Astrocyte of the cerebellum (primary cell): ENCODE measurements around the gene CACNA2D3.
"Not testable (repeated sequence)": the region's sequence is repeated elsewhere in the genome, so short reads cannot be mapped to it uniquely, and the experiment has no call there.

Source experiments
- DNase-seq: peaks from one replicate; pipeline ENCODE4 v3.0.0-alpha.2; 2011; ENCODE audit warnings: low read depth
- H3K4me3 ChIP-seq: 2 replicates; pipeline ENCODE4 v1.5.1; 2011; ENCODE audit warnings: mild to moderate bottlenecking, low read depth, low read length, moderate library complexity
- in situ Hi-C: cut with HindIII; loops from 2 replicates; pipeline ENCODE4 v1.10.0; 2017; ENCODE audit warnings: low sequenced_read_pairs
- TF ChIP-seq, protein P1 (sequence below): IDR thresholded peaks from 2 replicates; pipeline ENCODE4 v1.5.1; 2012; ENCODE audit warnings: low read length, low read depth, moderate library complexity, mild to moderate bottlenecking; ENCODE audit errors: missing control alignments

Gene CACNA2D3

DNA sequence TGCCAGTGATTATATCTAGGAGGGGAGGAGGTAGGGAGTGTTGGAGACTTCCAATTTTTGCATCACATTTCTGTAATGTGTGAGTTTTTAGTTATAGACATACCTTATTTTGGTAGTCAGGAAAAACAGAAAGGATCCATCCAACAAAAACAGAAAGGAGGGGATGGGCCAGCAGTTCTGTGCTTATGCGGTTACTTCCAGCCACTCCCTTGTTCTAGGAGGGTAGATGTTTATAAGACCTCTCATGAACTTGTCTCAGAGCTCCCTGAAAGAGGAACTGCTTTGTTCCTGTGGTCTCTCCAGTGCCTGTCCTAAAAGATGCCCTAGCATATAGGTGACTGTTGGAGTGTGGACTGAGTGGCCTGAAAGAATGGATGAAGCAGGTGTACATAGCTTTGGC lies 323.3 kb downstream of the CACNA2D3 start:
- no peak for DNase-seq
- H3K4me3 ChIP-seq, result no peak overlapping the region
- TF ChIP-seq, protein P1, sequence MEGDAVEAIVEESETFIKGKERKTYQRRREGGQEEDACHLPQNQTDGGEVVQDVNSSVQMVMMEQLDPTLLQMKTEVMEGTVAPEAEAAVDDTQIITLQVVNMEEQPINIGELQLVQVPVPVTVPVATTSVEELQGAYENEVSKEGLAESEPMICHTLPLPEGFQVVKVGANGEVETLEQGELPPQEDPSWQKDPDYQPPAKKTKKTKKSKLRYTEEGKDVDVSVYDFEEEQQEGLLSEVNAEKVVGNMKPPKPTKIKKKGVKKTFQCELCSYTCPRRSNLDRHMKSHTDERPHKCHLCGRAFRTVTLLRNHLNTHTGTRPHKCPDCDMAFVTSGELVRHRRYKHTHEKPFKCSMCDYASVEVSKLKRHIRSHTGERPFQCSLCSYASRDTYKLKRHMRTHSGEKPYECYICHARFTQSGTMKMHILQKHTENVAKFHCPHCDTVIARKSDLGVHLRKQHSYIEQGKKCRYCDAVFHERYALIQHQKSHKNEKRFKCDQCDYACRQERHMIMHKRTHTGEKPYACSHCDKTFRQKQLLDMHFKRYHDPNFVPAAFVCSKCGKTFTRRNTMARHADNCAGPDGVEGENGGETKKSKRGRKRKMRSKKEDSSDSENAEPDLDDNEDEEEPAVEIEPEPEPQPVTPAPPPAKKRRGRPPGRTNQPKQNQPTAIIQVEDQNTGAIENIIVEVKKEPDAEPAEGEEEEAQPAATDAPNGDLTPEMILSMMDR, result no peak
- in situ Hi-C loops, result loop anchor here (25.0 kb wide), 1 partner anchor 1042 kb away; the partner anchor contains the start of gene WNT5A

DNA sequence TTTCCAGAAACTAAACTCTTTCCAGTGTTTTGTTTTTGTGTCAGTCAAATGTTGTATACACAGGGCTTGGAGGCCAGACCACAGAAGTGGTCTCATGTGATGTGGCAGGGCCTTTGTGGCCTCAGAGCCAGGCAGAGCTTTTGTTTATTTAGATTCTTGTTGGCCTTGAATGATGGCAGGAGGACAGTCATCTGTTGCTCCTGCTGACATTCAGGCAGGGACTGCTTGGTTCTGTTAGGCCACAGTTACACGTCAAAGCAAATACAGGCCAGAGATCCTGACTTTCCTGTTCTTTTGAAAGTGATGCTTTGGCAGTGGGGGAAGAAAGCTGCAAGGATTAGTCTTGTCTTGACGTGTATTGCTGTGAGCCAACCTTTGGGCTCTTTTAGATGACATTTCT lies 325.1 kb downstream of the CACNA2D3 start:
- TF ChIP-seq, protein P1, result no peak
- in situ Hi-C loops, result loop anchor here (25.0 kb wide), 1 partner anchor 1040 kb away; the partner anchor contains the start of gene WNT5A
- DNase-seq, result no peak
- no peak overlapping the region for H3K4me3 ChIP-seq

DNA sequence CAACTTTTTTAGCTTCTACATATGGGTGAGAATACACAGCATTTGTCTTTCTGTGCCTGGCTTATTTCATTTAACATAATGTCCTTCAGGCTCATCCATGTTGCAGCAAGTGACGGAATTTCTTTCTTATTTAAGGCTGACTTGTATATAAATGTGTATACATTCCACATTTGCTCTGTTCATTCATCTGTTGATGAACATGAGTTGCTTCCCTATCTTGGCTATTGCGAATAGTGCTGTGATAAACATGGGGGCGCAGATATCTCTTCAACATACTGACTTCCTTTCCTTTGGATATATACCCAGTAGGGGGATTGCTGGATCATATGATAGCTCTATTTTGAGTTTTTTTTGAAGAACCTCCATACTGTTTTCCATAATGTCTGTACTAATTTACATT lies 332.5 kb downstream of the CACNA2D3 start:
- in situ Hi-C loops, result no loop called here
- no peak overlapping the region for H3K4me3 ChIP-seq
- TF ChIP-seq, protein P1, result no peak

DNA sequence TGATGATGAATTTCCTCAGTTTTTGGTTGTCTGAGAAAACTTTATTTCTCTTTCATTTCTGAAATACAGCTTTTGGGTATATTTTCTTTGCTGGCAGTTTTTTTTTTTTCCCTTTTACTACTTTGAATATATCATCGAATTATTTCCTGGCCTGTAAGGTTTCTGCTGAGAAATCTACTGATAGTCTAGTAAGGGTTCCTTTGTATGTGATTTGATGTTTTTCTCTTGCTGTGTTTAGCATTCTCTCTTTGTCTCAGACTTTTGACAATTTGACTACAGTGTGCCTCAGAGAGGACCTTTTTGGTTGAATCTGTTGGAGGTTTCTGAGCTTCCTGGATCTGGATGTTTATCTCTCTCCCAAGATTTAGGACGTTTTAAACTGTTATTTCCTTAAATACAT lies 336.0 kb downstream of the CACNA2D3 start:
- no peak for DNase-seq
- H3K4me3 ChIP-seq, result no peak overlapping the region
- in situ Hi-C loops, result no loop called here
- TF ChIP-seq, protein P1, result no peak

More for the DNA sequence above, 332.5 kb downstream of the CACNA2D3 start:
- no peak for DNase-seq

DNA sequence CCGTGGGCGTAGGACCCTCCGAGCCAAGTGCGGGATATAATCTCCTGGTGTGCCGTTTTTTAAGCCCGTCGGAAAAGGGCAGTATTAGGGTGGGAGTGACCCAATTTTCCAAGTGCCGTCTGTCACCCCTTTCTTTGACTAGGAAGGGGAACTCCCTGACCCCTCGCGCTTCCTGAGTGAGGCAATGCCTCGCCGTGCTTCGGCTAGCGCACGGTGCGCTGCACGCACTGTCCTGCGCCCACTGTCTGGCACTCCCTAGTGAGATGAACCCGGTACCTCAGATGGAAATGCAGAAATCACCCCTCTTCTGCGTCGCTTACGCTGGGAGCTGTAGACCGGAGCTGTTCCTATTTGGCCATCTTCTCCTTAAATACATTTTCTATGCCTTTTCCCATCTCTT lies 342.2 kb downstream of the CACNA2D3 start:
- DNase-seq, in situ Hi-C loops, H3K4me3 ChIP-seq: not testable (repeated sequence)

DNA sequence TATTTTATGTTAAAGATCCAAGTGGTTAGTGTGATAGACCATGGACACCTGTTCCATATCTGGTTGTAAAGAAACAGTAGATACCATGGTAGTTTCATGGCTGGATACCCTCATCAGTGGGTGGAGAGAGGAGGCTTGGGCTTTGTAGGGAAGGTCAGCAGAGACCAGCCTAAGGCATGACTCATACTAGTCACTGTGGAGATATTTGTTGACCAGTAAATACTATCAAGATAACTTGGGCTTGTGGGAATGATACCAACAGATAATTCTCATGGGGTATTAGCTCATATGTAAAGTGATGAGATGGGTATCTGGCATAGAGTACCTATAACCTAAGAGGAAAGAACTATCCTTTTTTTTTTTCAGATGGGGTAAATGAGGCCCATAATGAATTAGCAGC lies 354.5 kb downstream of the CACNA2D3 start:
- H3K4me3 ChIP-seq, result no peak overlapping the region
- DNase-seq, result no peak
- in situ Hi-C loops, result no loop called here
- TF ChIP-seq, protein P1, result no peak

DNA sequence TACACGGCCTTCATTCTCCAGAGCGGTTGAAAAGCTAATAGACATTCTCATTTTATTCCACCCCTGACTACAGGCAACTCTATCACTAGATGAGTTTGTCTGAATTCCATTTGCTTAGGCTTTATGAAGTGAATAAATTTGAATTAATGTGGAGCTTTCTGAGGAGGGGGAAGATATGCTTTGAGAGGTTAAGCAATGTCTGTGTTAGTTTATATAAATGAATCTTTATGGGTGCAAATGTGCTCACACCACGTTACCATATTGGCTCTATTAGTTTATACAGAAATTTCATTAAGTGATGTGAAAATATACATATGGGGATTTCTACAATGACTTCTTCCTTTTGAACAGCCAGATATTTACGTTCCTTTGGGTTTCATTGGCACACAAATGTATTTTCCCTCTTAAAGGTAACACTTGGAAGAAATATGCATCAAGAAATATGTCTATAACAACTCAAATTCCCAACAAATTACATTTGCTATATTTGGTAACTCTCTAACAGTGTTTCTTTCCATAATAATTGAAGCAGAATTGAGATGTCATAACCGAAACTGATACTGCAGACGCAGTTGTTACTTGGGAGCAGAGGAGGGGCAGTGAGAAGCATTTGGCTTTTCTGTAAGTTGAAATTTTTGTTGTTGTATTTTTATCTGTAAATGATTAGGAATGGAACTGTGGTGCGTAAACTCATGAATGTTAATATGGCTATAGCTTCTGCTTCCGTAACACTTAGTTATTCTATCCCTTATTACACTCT lies 359.4 kb downstream of the CACNA2D3 start:
- no peak overlapping the region for H3K4me3 ChIP-seq
- TF ChIP-seq, protein P1, result no peak
- in situ Hi-C loops, result no loop called here
- DNase-seq, result no peak
